SK-N-SH (cell line): ENCODE results near the gene DPY19L2. TPM values are rescaled to one million over a fixed set of nuclear protein-coding genes. Genes with fewer than 3 reads are reported as not detected.
"Not testable (repeated sequence)": the region's sequence is repeated elsewhere in the genome, so short reads cannot be mapped to it uniquely, and the experiment has no call there.

ENCODE experiments used
- CTCF ChIA-PET: fragments of 300-600, 350-600 bp; formaldehyde crosslinking; extraction: SDS; loops from one replicate; lab custom pipeline; 2021; lab: Yijun Ruan, JAX
- POLR2A ChIA-PET: fragments of 350-600 bp; sonication (Branson Sonifier 250); formaldehyde crosslinking; extraction: SDS; loops from one replicate; lab custom pipeline; 2020; ENCODE audit warnings: antibody characterized with exemption, inconsistent platforms; lab: Yijun Ruan, JAX
- DNase-seq: peaks from one replicate; pipeline ENCODE4 v3.0.0; 2012
- H2AFZ ChIP-seq: fragments of 200-600 bp; sonication (generic); 2 replicates; pipeline ENCODE4 v1.8.1; 2016; ENCODE audit warnings: antibody characterized with exemption, mild to moderate bottlenecking, low read depth
- H3F3A ChIP-seq: fragments of 200-600 bp; sonication (generic); replicated peaks from 2 replicates; pipeline ENCODE3; 2016; ENCODE audit warnings: antibody characterized with exemption, mild to moderate bottlenecking; ENCODE audit not compliant: insufficient read depth
- H3K27ac ChIP-seq, 2 experiments: fragments of 200-500 bp in 1 of 2; fragments of 200-600 bp in 1 of 2; sonication (Bioruptor generic) in 1 of 2; sonication (generic), shearing (Covaris generic) in 1 of 2; 2 replicates each; pipeline versions ENCODE4 v1.5.1 to v1.6.1; 2014 to 2016; ENCODE audit warnings: low read depth in 2 of 2, inconsistent platforms in 1 of 2, low read length in 1 of 2, mild to moderate bottlenecking in 1 of 2, mixed read lengths in 1 of 2
- H3K27me3 ChIP-seq: fragments of 200-600 bp; sonication (generic), shearing (Covaris generic); 2 replicates; pipeline ENCODE4 v1.6.1; 2016; ENCODE audit warnings: mixed run types; ENCODE audit not compliant: insufficient read depth
- H3K36me3 ChIP-seq, 2 experiments: fragments of 200-500 bp in 1 of 2; fragments of 200-600 bp in 1 of 2; sonication (Bioruptor generic) in 1 of 2; sonication (generic) in 1 of 2; replicated peaks in 1 of 2; 2 replicates each; pipeline versions ENCODE3 to v1.5.1; 2014 to 2016; ENCODE audit warnings: low read length in 1 of 2, mild to moderate bottlenecking in 1 of 2; ENCODE audit not compliant: insufficient read depth in 2 of 2, control insufficient read depth in 1 of 2
- H3K4me1 ChIP-seq, 2 experiments: fragments of 200-500 bp in 1 of 2; fragments of 200-600 bp in 1 of 2; sonication (Bioruptor generic) in 1 of 2; sonication (generic), shearing (Covaris generic) in 1 of 2; 2 replicates each; pipeline versions ENCODE4 v1.5.1 to v1.6.1; 2014 to 2016; ENCODE audit warnings: low read depth in 1 of 2, low read length in 1 of 2, mixed run types in 1 of 2; ENCODE audit not compliant: insufficient read depth in 2 of 2, control insufficient read depth in 1 of 2
- H3K4me2 ChIP-seq: fragments of 200-600 bp; sonication (generic), shearing (Covaris generic); 2 replicates; pipeline ENCODE4 v1.6.1; 2017; ENCODE audit warnings: mixed run types
- H3K4me3 ChIP-seq, 2 experiments: fragments of 200-500 bp in 1 of 2; fragments of 200-600 bp in 1 of 2; sonication (Bioruptor generic) in 1 of 2; sonication (generic), shearing (Covaris generic) in 1 of 2; 2 replicates each; pipeline versions ENCODE4 v1.5.1 to v1.8.1; 2014 to 2016; ENCODE audit warnings: low read depth in 2 of 2, inconsistent platforms in 1 of 2, low read length in 1 of 2, mild to moderate bottlenecking in 1 of 2, mixed read lengths in 1 of 2, moderate library complexity in 1 of 2
- H3K79me2 ChIP-seq: fragments of 200-600 bp; sonication (generic); 2 replicates; pipeline ENCODE4 v1.8.1; 2017; ENCODE audit warnings: mild to moderate bottlenecking; ENCODE audit not compliant: insufficient read depth
- H3K9ac ChIP-seq: fragments of 200-600 bp; sonication (generic); 2 replicates; pipeline ENCODE4 v1.6.1; 2017; ENCODE audit warnings: mixed run types
- H3K9me2 ChIP-seq: fragments of 200-600 bp; sonication (generic); 2 replicates; pipeline ENCODE4 v1.6.1; 2017; ENCODE audit warnings: mixed run types
- H3K9me3 ChIP-seq: fragments of 200-600 bp; sonication (generic); 2 replicates; pipeline ENCODE4 v1.6.1; 2017; ENCODE audit warnings: mixed run types, mild to moderate bottlenecking, moderate library complexity
- H4K20me1 ChIP-seq: fragments of 200-600 bp; sonication (generic); 2 replicates; pipeline ENCODE4 v1.6.1; 2017; ENCODE audit warnings: mild to moderate bottlenecking, mixed run types; ENCODE audit not compliant: insufficient read depth
- CHD2 ChIP-seq: fragments of 150-350 bp; IDR thresholded peaks from 2 replicates; pipeline ENCODE4 v1.6.1; 2018; ENCODE audit warnings: low read length; ENCODE audit not compliant: partially characterized antibody
- GABPA ChIP-seq: IDR thresholded peaks from 2 replicates; pipeline ENCODE4 v1.4.0; 2012; ENCODE audit warnings: low read depth, mild to moderate bottlenecking
- JUND ChIP-seq: IDR thresholded peaks from 2 replicates; pipeline ENCODE4 v1.4.0; 2012
- MXI1 ChIP-seq: IDR thresholded peaks from 2 replicates; pipeline ENCODE4 v1.6.1; 2012; ENCODE audit warnings: mild to moderate bottlenecking, low read depth, low read length, improper control_type of control experiment
- NRF1 ChIP-seq: IDR thresholded peaks from 2 replicates; pipeline ENCODE4 v1.6.1; 2012; ENCODE audit warnings: low read depth, mild to moderate bottlenecking, low read length
- POLR2AphosphoS5 ChIP-seq: IDR thresholded peaks from 2 replicates; pipeline ENCODE4 v1.6.1; 2012; ENCODE audit warnings: low read depth, low read length
- YY1 ChIP-seq: IDR thresholded peaks from 2 replicates; pipeline ENCODE4 v1.4.0; 2012; ENCODE audit warnings: low read depth, mild to moderate bottlenecking
- WGBS: methylation state at CpG from one replicate; pipeline ENCODE4 v1.1.6; 2017; ENCODE audit warnings: low lambda C conversion rate; 5-methylcytosine and 5-hydroxymethylcytosine counted together
- polyA plus RNA-seq, 3 experiments: library from polyadenylated mRNA; depleted of rRNA; stranded (reverse); fragments of >200 nt; gene quantifications; 2 replicates each; pipeline ENCODE4 v1.2.3, GENCODE V29; 2012
- TF ChIP-seq, protein P1 (sequence below): IDR thresholded peaks from 2 replicates; pipeline ENCODE4 v1.4.0; 2012; ENCODE audit warnings: low read depth
- TF ChIP-seq, protein P2 (sequence below): IDR thresholded peaks from 2 replicates; pipeline ENCODE4 v1.4.0; 2012; ENCODE audit warnings: low read depth, borderline replicate concordance
- TF ChIP-seq, protein P3 (sequence below): fragments of 150-350 bp; IDR thresholded peaks from 2 replicates; pipeline ENCODE4 v1.6.1; 2016; ENCODE audit warnings: mild to moderate bottlenecking, low read depth, low read length
- TF ChIP-seq, protein P4 (sequence below): fragments of 150-350 bp; IDR thresholded peaks from 2 replicates; pipeline ENCODE4 v1.6.1; 2017; ENCODE audit warnings: antibody characterized with exemption, low read length, low read depth, borderline replicate concordance

Gene DPY19L2
- 4.8 and 8.8 TPM in 2 replicates for polyA plus RNA-seq (2012; rRNA removed)
- 1.8 and 2.1 TPM in 2 replicates for polyA plus RNA-seq (2012; cell fraction: cytosol; rRNA removed)
- polyA plus RNA-seq (2012; cell fraction: nucleus; rRNA removed): 19.8 and 46.5 TPM in 2 replicates

DNA sequence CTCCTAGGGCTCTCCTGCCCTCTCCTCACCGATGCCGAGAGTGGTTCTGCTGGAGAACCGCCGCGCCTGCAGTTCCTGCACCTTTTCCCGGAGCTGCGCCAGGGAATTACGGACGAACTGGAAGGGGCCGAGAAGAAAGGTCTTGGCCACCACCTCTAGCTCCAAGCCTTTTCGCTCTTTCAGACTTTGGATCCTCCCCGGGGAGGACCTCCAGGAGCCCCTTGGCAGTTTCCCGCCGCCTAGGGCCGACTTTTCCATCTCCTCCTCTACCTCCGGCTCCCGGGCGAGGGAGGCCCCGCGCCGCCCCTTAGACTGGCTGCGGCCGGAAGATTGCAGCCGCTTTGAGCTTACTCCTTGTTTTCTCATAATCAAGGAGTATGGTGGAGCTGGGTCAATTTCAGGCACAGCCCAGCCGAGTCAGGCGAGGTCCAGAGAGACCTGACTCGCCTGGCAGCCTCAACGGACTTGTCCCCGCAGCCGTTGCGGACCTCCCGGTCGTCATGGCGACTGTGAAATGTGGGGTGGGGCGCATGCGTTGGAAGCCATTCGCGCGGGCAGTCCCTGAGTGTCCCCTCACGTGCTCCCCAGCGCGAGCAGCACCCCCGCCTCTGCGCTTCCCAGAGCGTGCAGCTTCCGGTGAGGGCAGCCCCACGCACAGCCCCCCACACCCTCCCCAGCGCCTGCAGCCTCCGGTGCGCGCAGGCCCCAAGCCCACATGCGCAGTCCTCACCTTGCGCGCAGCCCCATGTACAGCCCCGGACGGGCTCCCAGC is at the start of gene DPY19L2:
Gene DPY19L2, minus strand, starts transcription at position 466 of the 772 bp plus-strand sequence. Its CDS starts 100 bp downstream, at position 366.
- Histone ChIP-seq H3K4me2 (peak within 1 kb of the TSS; percentile 94), H2AFZ (peak within 1 kb of the TSS; percentile 98), H4K20me1 (no peaks in the 10 kb centered on the region), H3K79me2 (no peaks in the 10 kb centered on the region; the same call in 1 of the 2 replicates), H3K9me3 (no peaks in the 10 kb centered on the region), H3K36me3 (no peaks in the 10 kb centered on the region), H3K27me3 (no peaks in the 10 kb centered on the region), H3K27ac (peak within 1 kb of the TSS; percentile 65 to 83), H3K9me2 (no peaks in the 10 kb centered on the region), H3F3A (no peaks in the 10 kb centered on the region), H3K9ac (peak within 1 kb of the TSS; percentile 84), H3K4me1 (peaks cover 0 to 2% of the 10 kb centered on the region in 2 experiments; a peak in 1 of 4 replicates), H3K4me3 (peak within 1 kb of the TSS; percentile 88 to 93)
- peak; percentile 83 for DNase-seq
- WGBS: 1% methylated on average over 33 of the region's 56 CpGs
- ChIA-PET CTCF (interaction anchor here (1.0 to 1.5 kb wide), 5 partner anchors 129 to 248 kb away, joined by 3 to 6 read pairs (median 4); no protein-coding TSS in a partner anchor), POLR2A (no interaction called here)
- TF ChIP-seq, protein P1, sequence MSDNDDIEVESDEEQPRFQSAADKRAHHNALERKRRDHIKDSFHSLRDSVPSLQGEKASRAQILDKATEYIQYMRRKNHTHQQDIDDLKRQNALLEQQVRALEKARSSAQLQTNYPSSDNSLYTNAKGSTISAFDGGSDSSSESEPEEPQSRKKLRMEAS: peak; percentile 91
- TF ChIP-seq JUND: no peak
- 0 out of 2 replicates have a peak, but pooled peaks have one; percentile 41 for TF ChIP-seq GABPA
- TF ChIP-seq MXI1: peak; percentile 83; the same call in 1 of the 2 replicates
- 0 out of 2 replicates have a peak, but pooled peaks have one; percentile 51 for TF ChIP-seq YY1
- TF ChIP-seq, protein P2, sequence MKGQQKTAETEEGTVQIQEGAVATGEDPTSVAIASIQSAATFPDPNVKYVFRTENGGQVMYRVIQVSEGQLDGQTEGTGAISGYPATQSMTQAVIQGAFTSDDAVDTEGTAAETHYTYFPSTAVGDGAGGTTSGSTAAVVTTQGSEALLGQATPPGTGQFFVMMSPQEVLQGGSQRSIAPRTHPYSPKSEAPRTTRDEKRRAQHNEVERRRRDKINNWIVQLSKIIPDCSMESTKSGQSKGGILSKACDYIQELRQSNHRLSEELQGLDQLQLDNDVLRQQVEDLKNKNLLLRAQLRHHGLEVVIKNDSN: peak; percentile 81
- TF ChIP-seq, protein P3, sequence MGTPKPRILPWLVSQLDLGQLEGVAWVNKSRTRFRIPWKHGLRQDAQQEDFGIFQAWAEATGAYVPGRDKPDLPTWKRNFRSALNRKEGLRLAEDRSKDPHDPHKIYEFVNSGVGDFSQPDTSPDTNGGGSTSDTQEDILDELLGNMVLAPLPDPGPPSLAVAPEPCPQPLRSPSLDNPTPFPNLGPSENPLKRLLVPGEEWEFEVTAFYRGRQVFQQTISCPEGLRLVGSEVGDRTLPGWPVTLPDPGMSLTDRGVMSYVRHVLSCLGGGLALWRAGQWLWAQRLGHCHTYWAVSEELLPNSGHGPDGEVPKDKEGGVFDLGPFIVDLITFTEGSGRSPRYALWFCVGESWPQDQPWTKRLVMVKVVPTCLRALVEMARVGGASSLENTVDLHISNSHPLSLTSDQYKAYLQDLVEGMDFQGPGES: no peak
- no peak for TF ChIP-seq CHD2
- TF ChIP-seq POLR2AphosphoS5: peak; percentile 31; the same call in 1 of the 2 replicates
- TF ChIP-seq, protein P4, sequence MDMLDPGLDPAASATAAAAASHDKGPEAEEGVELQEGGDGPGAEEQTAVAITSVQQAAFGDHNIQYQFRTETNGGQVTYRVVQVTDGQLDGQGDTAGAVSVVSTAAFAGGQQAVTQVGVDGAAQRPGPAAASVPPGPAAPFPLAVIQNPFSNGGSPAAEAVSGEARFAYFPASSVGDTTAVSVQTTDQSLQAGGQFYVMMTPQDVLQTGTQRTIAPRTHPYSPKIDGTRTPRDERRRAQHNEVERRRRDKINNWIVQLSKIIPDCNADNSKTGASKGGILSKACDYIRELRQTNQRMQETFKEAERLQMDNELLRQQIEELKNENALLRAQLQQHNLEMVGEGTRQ: no peak; the same call in 1 of the 2 replicates
- peak; percentile 76 for TF ChIP-seq NRF1

DNA sequence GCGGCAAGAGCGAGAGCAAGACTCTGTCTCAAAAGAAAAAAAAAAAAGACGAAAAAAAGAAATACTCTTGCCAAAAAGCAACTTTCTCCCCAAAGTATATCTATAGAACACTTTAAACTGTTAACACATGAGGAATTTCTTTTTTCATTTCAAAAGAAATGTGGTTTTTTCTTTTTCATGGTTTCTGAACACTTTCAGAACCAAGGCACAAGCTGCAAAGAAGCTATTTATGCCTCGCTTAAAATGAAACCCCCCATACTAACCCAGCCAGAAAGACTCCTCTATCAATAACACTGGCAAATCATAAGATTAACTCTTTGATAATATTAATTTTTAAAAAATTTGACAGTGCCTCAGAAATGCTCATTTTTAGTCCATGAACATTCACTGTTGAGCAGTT is 48.6 kb upstream of the DPY19L2 start:
- H3K9me2 ChIP-seq, H2AFZ ChIP-seq, H3K4me3 ChIP-seq, H3K9ac ChIP-seq, H3K9me3 ChIP-seq, H3F3A ChIP-seq, H3K79me2 ChIP-seq, H4K20me1 ChIP-seq, H3K27me3 ChIP-seq, H3K4me1 ChIP-seq, H3K4me2 ChIP-seq, H3K27ac ChIP-seq, POLR2A ChIA-PET, H3K36me3 ChIP-seq, DNase-seq: not testable (repeated sequence)
- CTCF ChIA-PET: interaction anchor here (1.8 kb wide), 1 partner anchor 49 kb away, joined by 4 read pairs; no protein-coding TSS in a partner anchor
- WGBS: 70% methylated on average over 4 of the region's 4 CpGs

DNA sequence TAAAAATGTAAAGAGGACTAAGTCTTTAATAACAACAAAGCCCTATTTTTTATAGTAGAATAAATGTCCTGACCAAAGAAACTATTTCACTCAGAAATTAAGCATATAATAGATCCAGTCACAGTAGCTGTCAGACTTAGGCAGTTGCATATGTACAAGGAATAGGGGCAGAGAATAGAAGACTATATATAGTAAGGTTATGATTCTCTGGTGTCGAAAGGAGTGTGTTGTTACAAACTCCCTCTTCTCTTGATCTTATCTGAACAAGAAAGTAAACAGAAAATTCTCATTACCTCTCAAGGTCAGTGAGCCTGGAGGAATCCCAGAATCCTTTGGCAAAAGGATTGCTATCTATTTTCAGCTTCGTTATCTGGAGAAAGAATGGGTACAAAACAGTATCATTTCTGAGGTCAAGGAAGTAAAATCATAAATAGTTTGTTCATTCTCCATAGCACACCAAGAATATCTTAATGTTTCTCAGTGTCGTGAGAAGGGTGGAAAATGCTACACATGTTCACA is 46.9 kb upstream of the DPY19L2 start:
- H3K79me2 ChIP-seq, H3K4me2 ChIP-seq, H2AFZ ChIP-seq, POLR2A ChIA-PET, CTCF ChIA-PET, H3K27ac ChIP-seq, H3K27me3 ChIP-seq, H3K4me1 ChIP-seq, H3K36me3 ChIP-seq, H3K9me3 ChIP-seq, H3K9ac ChIP-seq, H3F3A ChIP-seq, H3K9me2 ChIP-seq, H3K4me3 ChIP-seq, DNase-seq, H4K20me1 ChIP-seq: not testable (repeated sequence)
- 43% methylated on average over 3 of the region's 3 CpGs for WGBS

DNA sequence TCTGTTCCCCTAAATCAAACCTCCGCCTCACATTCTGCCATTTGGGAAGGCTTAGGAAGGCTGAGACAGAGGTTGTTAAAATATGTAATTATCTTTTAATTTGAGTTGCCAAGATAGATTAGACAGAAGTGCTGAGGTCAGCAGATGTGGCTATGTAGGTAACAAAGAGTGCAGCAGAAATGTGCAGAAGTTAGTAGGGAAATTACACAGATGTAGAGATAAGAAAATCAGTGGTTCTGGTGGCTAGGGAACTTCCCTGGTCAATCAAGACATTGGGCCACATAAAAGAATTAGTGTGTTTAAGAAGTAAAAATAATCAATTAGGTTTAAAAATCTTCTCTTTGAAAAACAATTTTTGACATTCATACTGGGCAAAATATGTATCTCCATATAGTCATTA is 46.1 kb upstream of the DPY19L2 start:
- H3K9ac ChIP-seq, H3F3A ChIP-seq, H3K4me2 ChIP-seq, H2AFZ ChIP-seq, H3K4me3 ChIP-seq, DNase-seq, H3K36me3 ChIP-seq, H3K27ac ChIP-seq, H4K20me1 ChIP-seq, H3K4me1 ChIP-seq, POLR2A ChIA-PET, H3K9me3 ChIP-seq, H3K79me2 ChIP-seq, CTCF ChIA-PET, H3K27me3 ChIP-seq, H3K9me2 ChIP-seq: not testable (repeated sequence)
- 43% methylated on average over 1 of the region's 1 CpG for WGBS
